CD4-positive, alpha-beta memory T cell (primary cell): Measurements from ENCODE around the gene THOC6. TPM values are rescaled to one million over a fixed set of nuclear protein-coding genes. Genes with fewer than 3 reads are reported as not detected.

Experiments
- CTCF ChIA-PET: fragments of 350-600 bp; sonication (Branson Sonifier 250); formaldehyde crosslinking; loops from one replicate; lab custom pipeline; 2021; ENCODE audit warnings: inconsistent platforms; ENCODE audit not compliant: partially characterized antibody; lab: Charles Lee
- POLR2A ChIA-PET: fragments of 350-600 bp; sonication (Branson Sonifier 250); formaldehyde crosslinking; loops from one replicate; lab custom pipeline; 2021; ENCODE audit not compliant: partially characterized antibody; lab: Charles Lee
- DNase-seq, 5 donors: peaks; one replicate each; pipeline versions ENCODE4 v3.0.0 to v3.0.0-alpha.2; 2020 to 2022; ENCODE audit warnings: mixed read lengths in 1 of 5
- H3K27ac ChIP-seq: one replicate; pipeline ENCODE4 v1.7.0; 2013; ENCODE audit warnings: low read depth, low read length
- H3K27me3 ChIP-seq: 2 replicates; pipeline ENCODE4 v1.7.0; 2013; ENCODE audit warnings: mild to moderate bottlenecking, low read length, moderate library complexity; ENCODE audit not compliant: insufficient read depth
- H3K36me3 ChIP-seq: 2 replicates; pipeline ENCODE4 v1.7.0; 2013; ENCODE audit warnings: mild to moderate bottlenecking, low read length, moderate library complexity; ENCODE audit not compliant: insufficient read depth
- H3K4me1 ChIP-seq: 2 replicates; pipeline ENCODE4 v1.7.0; 2013; ENCODE audit warnings: mild to moderate bottlenecking, low read length, moderate library complexity; ENCODE audit not compliant: insufficient read depth
- H3K4me3 ChIP-seq, 2 donors: one replicate each; pipeline ENCODE4 v1.7.0; 2013; ENCODE audit warnings: low read length in 2 of 2, mild to moderate bottlenecking in 1 of 2
- H3K9me3 ChIP-seq, 2 donors: one replicate each; pipeline ENCODE4 v1.7.0; 2013; ENCODE audit warnings: low read length in 2 of 2, control low read depth in 1 of 2; ENCODE audit not compliant: control insufficient read depth in 1 of 2
- H3K27ac Mint-ChIP-seq, 7 donors: one replicate each; pipeline ENCODE4 v1.8.0; 2020 to 2021; ENCODE audit warnings: mixed read lengths in 7 of 7, mild to moderate bottlenecking in 6 of 7, inconsistent platforms in 3 of 7, moderate library complexity in 3 of 7
- H3K27me3 Mint-ChIP-seq, 2 donors: one replicate each; pipeline ENCODE4 v1.8.0; 2020 to 2021; ENCODE audit warnings: mixed read lengths in 2 of 2
- H3K36me3 Mint-ChIP-seq, 2 donors: one replicate each; pipeline ENCODE4 v1.8.0; 2020 to 2021; ENCODE audit warnings: mixed read lengths in 2 of 2, inconsistent platforms in 1 of 2, mild to moderate bottlenecking in 1 of 2
- H3K4me1 Mint-ChIP-seq, 4 donors: one replicate each; pipeline ENCODE4 v1.8.0; 2020 to 2021; ENCODE audit warnings: mixed read lengths in 4 of 4, mild to moderate bottlenecking in 1 of 4
- H3K4me3 Mint-ChIP-seq, 8 donors: one replicate each; pipeline ENCODE4 v1.8.0; 2020 to 2021; ENCODE audit warnings: mixed read lengths in 8 of 8, mild to moderate bottlenecking in 7 of 8, moderate library complexity in 6 of 8, inconsistent platforms in 3 of 8
- H3K9me3 Mint-ChIP-seq, 8 donors: one replicate each; pipeline ENCODE4 v1.8.0; 2020 to 2021; ENCODE audit warnings: mixed read lengths in 8 of 8, mild to moderate bottlenecking in 5 of 8, inconsistent platforms in 3 of 8, moderate library complexity in 1 of 8
- intact Hi-C: fragments of 100-400 bp; cut with micrococcal nuclease; formaldehyde crosslinking; loops from one replicate; pipeline ENCODE4 v1.15.1; 2023
- polyA plus RNA-seq, 2 donors: library from polyadenylated mRNA; unstranded; fragments of 300-500 nt; fragmentation: Illumina TruSeq; gene quantifications; one replicate each; pipeline ENCODE4 v1.2.3, GENCODE V29; 2021
- total RNA-seq, 2 experiments: library from RNA; stranded (reverse); gene quantifications; one replicate each; pipeline ENCODE4 v1.2.3, GENCODE V29; 2021

The THOC6 gene
- total and polyA plus RNA-seq, 4 experiments from 2014 or later: 18.4 to 48.8 (median 32.0) TPM

- Histone ChIP-seq H3K4me1 (peaks cover 35% of the 10 kb centered on the region), H3K9me3 (no peaks in the 10 kb centered on the region), H3K27me3 (peaks cover 13% of the 10 kb centered on the region), H3K36me3 (peaks cover 20% of the 10 kb centered on the region), H3K27ac (no peak overlapping the region), H3K4me3 (no peak overlapping the region)
- ChIA-PET CTCF (interaction anchor here (0.6 to 18.6 kb wide), 38 partner anchors 9 to 254 kb away, joined by 3 to 444 read pairs (median 4); partner anchors contain the start of genes BICDL2, CLDN9, MMP25 and TNFRSF12A), POLR2A (interaction anchor here (0.6 to 5.4 kb wide), 18 partner anchors 18 to 130 kb away, joined by 3 to 37 read pairs (median 4); partner anchors contain the start of genes MMP25 and ZNF213)
- Mint-ChIP-seq H3K4me3 (peak overlapping the region in 5 of 8 donors; percentile 40 to 81 (median 52)), H3K36me3 (peaks cover 3 to 14% of the 10 kb centered on the region in 2 donors), H3K4me1 (peaks cover 14 to 46% (median 28%) of the 10 kb centered on the region in 4 donors), H3K27ac (peak overlapping the region in 3 of 7 donors; percentile 69 to 70 (median 70)), H3K27me3 (peaks cover 12 to 15% of the 10 kb centered on the region in 2 donors), H3K9me3 (peaks cover 0 to 2% (median 0%) of the 10 kb centered on the region in 8 donors)
- DNase-seq: peak; percentile 77 to 85 (median 78)
- intact Hi-C loops: loop anchor here (1.0 to 10.0 kb wide), 3 partner anchors 8 to 123 kb away; partner anchors contain the start of gene TNFRSF12A
Observed at GRCh38 chr16:3027983-3028715, 4.3 kb downstream of the THOC6 start.

GRCh38 chr16:3028716-3029319, 5.0 kb downstream of the THOC6 start:
- H3K36me3 Mint-ChIP-seq: peaks cover 3 to 14% of the 10 kb centered on the region in 2 donors
- no peak overlapping the region for H3K27ac ChIP-seq
- H3K36me3 ChIP-seq: peaks cover 20% of the 10 kb centered on the region
- DNase-seq: no peak
- H3K9me3 Mint-ChIP-seq: peaks cover 0 to 3% (median 0%) of the 10 kb centered on the region in 8 donors
- H3K4me1 ChIP-seq: peaks cover 29% of the 10 kb centered on the region
- H3K9me3 ChIP-seq: no peaks in the 10 kb centered on the region
- H3K4me1 Mint-ChIP-seq: peaks cover 13 to 39% (median 24%) of the 10 kb centered on the region in 4 donors
- H3K27me3 ChIP-seq: peaks cover 13% of the 10 kb centered on the region
- peaks cover 18 to 20% of the 10 kb centered on the region in 2 donors for H3K27me3 Mint-ChIP-seq
- peak overlapping the region in 1 of 7 donors; percentile 81 for H3K27ac Mint-ChIP-seq
- peak overlapping the region in 1 of 2 donors; percentile 41 for H3K4me3 ChIP-seq
- peak overlapping the region in 7 of 8 donors; percentile 9 to 71 (median 56) for H3K4me3 Mint-ChIP-seq
- intact Hi-C loops: loop anchor here (1.0 to 10.0 kb wide), 3 partner anchors 9 to 124 kb away; partner anchors contain the start of gene TNFRSF12A
- POLR2A ChIA-PET: interaction anchor here (0.6 to 5.4 kb wide), 18 partner anchors 8 to 130 kb away, joined by 3 to 37 read pairs (median 6); partner anchors contain the start of genes MMP25, TNFRSF12A and ZNF213
- CTCF ChIA-PET: interaction anchor here (0.6 to 18.6 kb wide), 29 partner anchors 8 to 143 kb away, joined by 3 to 444 read pairs (median 6); partner anchors contain the start of genes BICDL2, CLDN9, MMP25 and TNFRSF12A

GRCh38 chr16:3029491-3030221, 5.8 kb downstream of the THOC6 start:
- Mint-ChIP-seq H3K36me3 (peaks cover 0 to 10% of the 10 kb centered on the region in 2 donors), H3K27ac (peak overlapping the region in 2 of 7 donors; percentile 72 to 81), H3K4me3 (peak overlapping the region; percentile 52 to 88 (median 74)), H3K9me3 (peaks cover 0 to 3% (median 0%) of the 10 kb centered on the region in 8 donors), H3K4me1 (peaks cover 11 to 32% (median 19%) of the 10 kb centered on the region in 4 donors), H3K27me3 (peaks cover 22 to 23% of the 10 kb centered on the region in 2 donors)
- Histone ChIP-seq H3K36me3 (peaks cover 20% of the 10 kb centered on the region), H3K27ac (no peak overlapping the region), H3K4me3 (peak overlapping the region in 1 of 2 donors; percentile 41), H3K4me1 (peaks cover 25% of the 10 kb centered on the region), H3K27me3 (peaks cover 13% of the 10 kb centered on the region), H3K9me3 (no peaks in the 10 kb centered on the region)
- POLR2A ChIA-PET: interaction anchor here (0.6 to 5.4 kb wide), 15 partner anchors 8 to 415 kb away, joined by 3 to 37 read pairs (median 4); partner anchors contain the start of genes MMP25, TNFRSF12A and ZNF213
- CTCF ChIA-PET: interaction anchor here (1.1 to 18.6 kb wide), 13 partner anchors 9 to 142 kb away, joined by 3 to 444 read pairs (median 14); partner anchors contain the start of genes CLDN9, MMP25, PAQR4 and TNFRSF12A
- peak in 3 of 5 donors; percentile 36 to 43 (median 37) for DNase-seq
- intact Hi-C loops: loop anchor here (2.0 to 10.0 kb wide), 2 partner anchors 71 to 125 kb away; no protein-coding TSS in a partner anchor

GRCh38 chr16:3030222-3031212, 6.7 kb downstream of the THOC6 start:
- Histone ChIP-seq H3K27ac (no peak overlapping the region), H3K4me1 (peaks cover 25% of the 10 kb centered on the region), H3K36me3 (peaks cover 19% of the 10 kb centered on the region), H3K9me3 (no peaks in the 10 kb centered on the region), H3K4me3 (no peak overlapping the region), H3K27me3 (peaks cover 16% of the 10 kb centered on the region)
- H3K27ac Mint-ChIP-seq: peak overlapping the region in 1 of 7 donors; percentile 81
- DNase-seq: no peak
- H3K9me3 Mint-ChIP-seq: peaks cover 0 to 3% (median 0%) of the 10 kb centered on the region in 8 donors
- H3K4me1 Mint-ChIP-seq: peaks cover 11 to 32% (median 20%) of the 10 kb centered on the region in 4 donors
- peak overlapping the region; percentile 49 to 88 (median 74) for H3K4me3 Mint-ChIP-seq
- H3K36me3 Mint-ChIP-seq: peaks cover 0 to 10% of the 10 kb centered on the region in 2 donors
- intact Hi-C loops: loop anchor here (1.0 to 2.0 kb wide), 4 partner anchors 28 to 136 kb away; no protein-coding TSS in a partner anchor
- CTCF ChIA-PET: interaction anchor here (0.6 to 18.6 kb wide), 21 partner anchors 9 to 311 kb away, joined by 3 to 444 read pairs (median 5); partner anchors contain the start of genes CLDN9, MMP25, PAQR4 and TNFRSF12A
- POLR2A ChIA-PET: interaction anchor here (0.6 to 5.4 kb wide), 17 partner anchors 9 to 414 kb away, joined by 3 to 37 read pairs (median 6); partner anchors contain the start of genes MMP25, TNFRSF12A, ZNF213 and ZSCAN10
- H3K27me3 Mint-ChIP-seq: peaks cover 23 to 28% of the 10 kb centered on the region in 2 donors

- no peaks in the 10 kb centered on the region for H3K36me3 ChIP-seq
- intact Hi-C loops: no loop called here
- Mint-ChIP-seq H3K4me3 (peak overlapping the region in 1 of 8 donors; percentile 36), H3K9me3 (peaks cover 0 to 3% (median 0%) of the 10 kb centered on the region in 8 donors), H3K36me3 (no peaks in the 10 kb centered on the region), H3K4me1 (peaks cover 15 to 37% (median 24%) of the 10 kb centered on the region in 4 donors), H3K27ac (no peak overlapping the region), H3K27me3 (peaks cover 35 to 40% of the 10 kb centered on the region in 2 donors)
- ChIA-PET CTCF (interaction anchor here (1.4 to 18.6 kb wide), 10 partner anchors 10 to 139 kb away, joined by 5 to 444 read pairs (median 18); partner anchors contain the start of genes CLDN9, TNFRSF12A and ZNF213), POLR2A (interaction anchor here (1.1 to 3.5 kb wide), 9 partner anchors 9 to 102 kb away, joined by 4 to 19 read pairs (median 6); partner anchors contain the start of genes MMP25, ZNF213 and ZSCAN10)
- H3K9me3 ChIP-seq: no peaks in the 10 kb centered on the region
- peaks cover 35% of the 10 kb centered on the region for H3K27me3 ChIP-seq
- H3K27ac ChIP-seq: no peak overlapping the region
- peaks cover 33% of the 10 kb centered on the region for H3K4me1 ChIP-seq
- no peak for DNase-seq
- H3K4me3 ChIP-seq: no peak overlapping the region
Observed at GRCh38 chr16:3032624-3033023, 8.8 kb downstream of the THOC6 start.
